K562 (cell line): Measurements from ENCODE around the gene FATE1. TPM values are rescaled to one million over a fixed set of nuclear protein-coding genes. Genes with fewer than 3 reads are reported as not detected.
A peak's percentile ranks its signal among the peaks of the same experiment; 100 is the strongest.

ENCODE experiments used
- ATAC-seq: fragments of 200-7000 bp; cut with Tn5 transposase; 3 replicates; pipeline ENCODE4 v1.9.1; 2020; ENCODE audit warnings: moderate library complexity
- Bru-seq: library from RNA; stranded (reverse); fragments of 400-500 nt; gene quantifications from one replicate; lab custom pipeline; 2021; lab: Mats Ljungman, UMichigan
- BruChase-seq, 2 experiments: library from RNA; stranded (reverse); fragments of 400-500 nt; gene quantifications; one replicate each; lab custom pipeline; 2021; lab: Mats Ljungman, UMichigan
- BruUV-seq: library from RNA; stranded (reverse); fragments of 400-500 nt; replicated peaks from 2 replicates; lab custom pipeline; 2021; lab: Mats Ljungman, UMichigan
- CTCF ChIA-PET: fragments of 300-600 bp; formaldehyde crosslinking; extraction: SDS; loops from one replicate; lab custom pipeline; 2021; ENCODE audit warnings: low intra/inter-chr PET ratio; lab: Yijun Ruan, JAX
- POLR2A ChIA-PET: fragments of 300-600, 350-650 bp; sonication (Branson Sonifier 250); formaldehyde crosslinking; extraction: SDS; loops from one replicate; lab custom pipeline; 2021; ENCODE audit warnings: antibody characterized with exemption, inconsistent platforms; lab: Yijun Ruan, JAX
- DNase-seq, 4 experiments: peaks; one replicate each; pipeline versions ENCODE4 v3.0.0 to v3.0.0-alpha.2; 2011 to 2018; ENCODE audit warnings: low spot score in 3 of 4, mixed read lengths in 3 of 4; ENCODE audit errors: extremely low read depth in 1 of 4
- FAIRE-seq: peaks from 2 replicates; lab custom pipeline; 2011; peaks lifted over from hg19 to GRCh38; lab: Jason Lieb, UNC
- H2AFZ ChIP-seq: 2 replicates; pipeline ENCODE4 v1.6.0; 2011; ENCODE audit warnings: low read depth, low read length, control low read depth, inconsistent platforms
- H3K27ac ChIP-seq: fragments of 200-600 bp; 3 replicates; pipeline ENCODE4 v1.8.0; 2011; ENCODE audit warnings: low read depth, mild to moderate bottlenecking, control low read depth, inconsistent platforms, low read length, moderate library complexity, mixed read lengths; ENCODE audit errors: extremely low read depth
- H3K27me3 ChIP-seq, 2 experiments: fragments of 300-600 bp in 1 of 2; 2 replicates in 1 of 2; 3 replicates in 1 of 2; pipeline versions ENCODE4 v1.6.0 to v1.8.0; 2011; ENCODE audit warnings: inconsistent platforms in 2 of 2, low read length in 2 of 2, mild to moderate bottlenecking in 1 of 2, mixed read lengths in 1 of 2, moderate library complexity in 1 of 2; ENCODE audit not compliant: control insufficient read depth in 2 of 2, insufficient read depth in 2 of 2
- H3K36me3 ChIP-seq: fragments of 300-600 bp; 3 replicates; pipeline ENCODE4 v1.8.0; 2011; ENCODE audit warnings: mild to moderate bottlenecking, low read length, inconsistent platforms; ENCODE audit not compliant: control insufficient read depth, insufficient read depth
- H3K4me1 ChIP-seq, 2 experiments: fragments of 200-600 bp in 1 of 2; replicated peaks in 1 of 2; 2 replicates in 1 of 2; 3 replicates in 1 of 2; pipeline versions ENCODE4 v1.5.1 to v1.8.0; 2011; ENCODE audit warnings: inconsistent platforms in 2 of 2, low read length in 2 of 2, mild to moderate bottlenecking in 1 of 2, mixed read lengths in 1 of 2, moderate library complexity in 1 of 2; ENCODE audit not compliant: control insufficient read depth in 2 of 2, insufficient read depth in 2 of 2
- H3K4me2 ChIP-seq: 2 replicates; pipeline ENCODE4 v1.6.1; 2011; ENCODE audit warnings: low read length, control low read depth, inconsistent platforms, mixed read lengths; ENCODE audit not compliant: insufficient read depth
- H3K4me3 ChIP-seq: fragments of 200-600 bp; sonication (generic), shearing (Covaris generic); 2 replicates; pipeline ENCODE4 v1.5.1; 2016; ENCODE audit warnings: control low read depth, inconsistent platforms
- H3K79me2 ChIP-seq: fragments of 200-600 bp; 3 replicates; pipeline ENCODE4 v1.8.0; 2011; ENCODE audit warnings: low read length, inconsistent platforms; ENCODE audit not compliant: control insufficient read depth, insufficient read depth
- H3K9ac ChIP-seq, 2 experiments: 2 replicates each; pipeline versions ENCODE4 v1.6.0 to v1.6.1; 2011; ENCODE audit warnings: low read depth in 2 of 2, low read length in 2 of 2, control low read depth in 1 of 2, inconsistent platforms in 1 of 2, mild to moderate bottlenecking in 1 of 2, mixed read lengths in 1 of 2; ENCODE audit not compliant: insufficient read depth in 1 of 2
- H3K9me1 ChIP-seq: one replicate; pipeline ENCODE4 v1.6.0; 2011; ENCODE audit warnings: inconsistent platforms, mild to moderate bottlenecking, low read length, moderate library complexity; ENCODE audit not compliant: control insufficient read depth, insufficient read depth
- H3K9me3 ChIP-seq: replicated peaks from 2 replicates; pipeline ENCODE4 v1.5.1; 2011; ENCODE audit warnings: low read depth, low read length, inconsistent platforms; ENCODE audit not compliant: control insufficient read depth, insufficient read depth
- H4K20me1 ChIP-seq: replicated peaks from 2 replicates; pipeline ENCODE4 v1.6.1; 2011; ENCODE audit warnings: low read length, inconsistent platforms, mixed read lengths; ENCODE audit not compliant: control insufficient read depth, insufficient read depth
- CBX1 ChIP-seq: sonication (generic); IDR thresholded peaks from 2 replicates; pipeline ENCODE4 v1.6.1; 2016; ENCODE audit warnings: antibody characterized with exemption, low read depth, mild to moderate bottlenecking
- CBX3 ChIP-seq, 2 experiments: IDR thresholded peaks; 1 replicate in 1 of 2; 2 replicates in 1 of 2; pipeline ENCODE4 v1.6.1; 2012; ENCODE audit warnings: inconsistent platforms in 2 of 2, low read length in 2 of 2, borderline replicate concordance in 1 of 2, control low read depth in 1 of 2
- CREBBP ChIP-seq: IDR thresholded peaks from one replicate; pipeline ENCODE4 v1.6.1; 2012; ENCODE audit warnings: low read depth, mild to moderate bottlenecking, control low read depth, inconsistent platforms, low read length
- FOXM1 ChIP-seq, 2 experiments: fragments of 450-650 bp in 1 of 2; sonication (generic) in 1 of 2; formaldehyde crosslinking in 1 of 2; IDR thresholded peaks; 2 replicates each; pipeline versions ENCODE4 v1.6.1 to v1.9.0; 2017 to 2022; ENCODE audit warnings: low read depth in 2 of 2, mild to moderate bottlenecking in 2 of 2, missing genetic modification reagents in 1 of 2, moderate library complexity in 1 of 2
- HCFC1 ChIP-seq: IDR thresholded peaks from 2 replicates; pipeline ENCODE4 v1.6.1; 2012; ENCODE audit warnings: low read depth, low read length, improper control_type of control experiment
- NR2C2 ChIP-seq, 2 experiments: fragments of 200-800 bp in 1 of 2; sonication (Bioruptor generic) in 1 of 2; sonication (generic) in 1 of 2; formaldehyde crosslinking in 1 of 2; IDR thresholded peaks; 2 replicates each; pipeline versions ENCODE4 v1.6.1 to v1.8.0; 2016 to 2022; ENCODE audit warnings: mild to moderate bottlenecking in 1 of 2, missing compliant biosample characterization in 1 of 2, missing genetic modification characterization in 1 of 2, missing genetic modification reagents in 1 of 2
- PCBP1 ChIP-seq: fragments of 200-400 bp; formaldehyde crosslinking; IDR thresholded peaks from 2 replicates; pipeline ENCODE4 v1.6.1; 2018; ENCODE audit warnings: mild to moderate bottlenecking, low read depth, low read length; ENCODE audit not compliant: poor library complexity, severe bottlenecking
- TCF7 ChIP-seq: sonication (generic); IDR thresholded peaks from 2 replicates; pipeline ENCODE4 v1.6.1; 2016; ENCODE audit warnings: antibody characterized with exemption, borderline replicate concordance
- ZBTB7A ChIP-seq: IDR thresholded peaks from 2 replicates; pipeline ENCODE4 v1.6.1; 2011; ENCODE audit warnings: low read depth, mild to moderate bottlenecking, low read length, moderate library complexity, borderline replicate concordance; ENCODE audit not compliant: control insufficient read depth
- WGBS: fragments of 100-300 bp; shearing (Covaris generic); methylation state at CpG from one replicate; pipeline ENCODE4 v1.1.6; 2016; ENCODE audit warnings: low coverage, mixed read lengths; ENCODE audit not compliant: insufficient coverage; ENCODE audit errors: missing lambda C conversion rate; 5-methylcytosine and 5-hydroxymethylcytosine counted together
- in situ Hi-C: fragments of 300-500 bp; cut with MboI; formaldehyde crosslinking; loops from 4 replicates; pipeline ENCODE4 v1.15.0; 2018; ENCODE audit warnings: inconsistent platforms, mixed read lengths
- intact Hi-C: fragments of 100-400 bp; cut with micrococcal nuclease; formaldehyde crosslinking; loops from 2 replicates; pipeline ENCODE4 v1.14.2; 2022
- long read RNA-seq, 3 experiments: library from polyadenylated mRNA in 2 of 3; library from RNA in 1 of 3; unstranded in 2 of 3; stranded (forward) in 1 of 3; transcript quantifications; one replicate each; pipeline ENCODE4 v2.0.0, GENCODE V29; 2019 to 2022
- polyA minus RNA-seq, 3 experiments: library from RNA; depleted of rRNA, polyadenylated mRNA; stranded (reverse); fragments of >200 nt; gene quantifications; 2 replicates each; pipeline ENCODE4 v1.2.3, GENCODE V29; 2011
- polyA plus RNA-seq, 8 experiments: library from polyadenylated mRNA; depleted of rRNA in 4 of 8; stranded (reverse) in 5 of 8; unstranded in 3 of 8; fragments of >200 nt; fragmentation: Nextera tagmentation in 2 of 8; fragmentation: Illumina TruSeq in 1 of 8; extraction: Ambion mirVana in 2 of 8; extraction: Trizol in 1 of 8; gene quantifications; 2 replicates each; pipeline versions ENCODE4 v1.2.1 to v1.2.3, GENCODE V29; 2011 to 2014; ENCODE audit warnings: inconsistent platforms in 1 of 8, missing spikeins in 1 of 8
- total RNA-seq, 7 experiments: library from RNA; depleted of rRNA in 6 of 7; stranded (reverse); fragments of >200 nt in 6 of 7; fragmentation: Illumina TruSeq in 2 of 7; extraction: Trizol in 2 of 7; gene quantifications; 2 replicates each; pipeline versions ENCODE4 v1.2.1 to v1.2.3, GENCODE V29; 2011 to 2021; ENCODE audit warnings: low replicate concordance in 1 of 7
- TF ChIP-seq, protein P1 (sequence below): sonication (generic); formaldehyde crosslinking; IDR thresholded peaks from 2 replicates; pipeline ENCODE4 v1.8.1; 2023; ENCODE audit warnings: missing genetic modification reagents, mild to moderate bottlenecking, borderline replicate concordance
- TF ChIP-seq, protein P2 (sequence below): fragments of 250-450 bp; sonication (Bioruptor Pico); IDR thresholded peaks from 2 replicates; pipeline ENCODE4 v1.5.0; 2020; ENCODE audit warnings: mild to moderate bottlenecking

FATE1 gene, protein sequence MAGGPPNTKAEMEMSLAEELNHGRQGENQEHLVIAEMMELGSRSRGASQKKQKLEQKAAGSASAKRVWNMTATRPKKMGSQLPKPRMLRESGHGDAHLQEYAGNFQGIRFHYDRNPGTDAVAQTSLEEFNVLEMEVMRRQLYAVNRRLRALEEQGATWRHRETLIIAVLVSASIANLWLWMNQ
- not detected in 2 replicates for total RNA-seq (2011; cell fraction: chromatin; rRNA removed; ENCODE audit: low replicate concordance)
- total RNA-seq (2011; cell fraction: nucleolus; rRNA removed) = not detected in 2 replicates
- total RNA-seq (2011; cell fraction: nucleoplasm; rRNA removed) = not detected in 2 replicates
- not detected in 2 replicates for total RNA-seq (2014; rRNA removed)
- total RNA-seq (2014; rRNA removed; fragmentation: Illumina TruSeq; extraction: Trizol) = not detected in 2 replicates
- total RNA-seq (2015; rRNA removed; fragmentation: Illumina TruSeq; extraction: Trizol) = not detected in 2 replicates
- total RNA-seq (2021) = not detected in 2 replicates
- polyA plus RNA-seq (2011; rRNA removed) = not detected in 2 replicates
- not detected in 2 replicates for polyA plus RNA-seq (2011; cell fraction: cytosol; rRNA removed)
- not detected in 2 replicates for polyA plus RNA-seq (2011; cell fraction: nucleus; rRNA removed)
- not detected in 2 replicates for polyA plus RNA-seq (2012)
- polyA plus RNA-seq (2014; fragmentation: Illumina TruSeq; extraction: Trizol) = not detected in 2 replicates
- polyA plus RNA-seq (2014; fragmentation: Nextera tagmentation; extraction: Ambion mirVana) = not detected
- not detected in 2 replicates for polyA plus RNA-seq (2014; rRNA removed)
- not detected in 2 replicates for polyA minus RNA-seq (2011; rRNA and poly(A)+ RNA removed)
- polyA minus RNA-seq (2011; cell fraction: cytosol; rRNA and poly(A)+ RNA removed) = not detected in 2 replicates
- polyA minus RNA-seq (2011; cell fraction: nucleus; rRNA and poly(A)+ RNA removed) = not detected in 2 replicates
- Bru-seq, nascent RNA = not detected
- percentile 11 among the genes with signal in this experiment for BruChase-seq, experiment 1, labeled RNA remaining after a 2-hour chase
- not detected for BruChase-seq, experiment 2, labeled RNA remaining after a 6-hour chase
- long read RNA-seq, experiment 1 = 0 reads
- long read RNA-seq, experiment 2 = 0 reads
- long read RNA-seq, experiment 3 = 0 reads

DNA sequence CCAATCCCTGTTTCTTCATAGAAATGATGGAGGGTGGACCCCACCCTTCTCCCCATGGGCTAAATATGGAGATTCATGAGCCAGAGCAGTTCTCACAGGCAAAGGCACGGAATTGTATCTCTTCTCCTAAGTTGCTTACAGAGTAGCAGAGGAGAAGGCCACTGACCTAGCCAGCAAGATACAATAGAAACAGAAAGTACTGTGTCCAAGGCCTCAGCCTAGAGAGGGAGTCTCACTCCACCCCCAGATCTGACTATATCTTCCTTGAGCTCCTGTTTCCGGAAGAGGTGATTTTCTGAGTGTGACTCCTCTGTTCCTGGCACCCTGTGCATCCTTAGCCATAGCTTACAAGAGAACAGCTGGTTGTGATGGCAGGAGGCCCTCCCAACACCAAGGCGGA is at the start of gene FATE1:
Gene FATE1 (plus strand): TSS at position 284 of the 400 bp plus-strand sequence. CDS start 85 bp downstream, at position 369.
- DNase-seq = no peak
- ATAC-seq = no peak
- no peaks in the 10 kb centered on the region; a peak in 1 of 5 replicates for H3K4me1 ChIP-seq
- intact Hi-C loops (no loop called here), in situ Hi-C loops (no loop called here)
- no peak within 1 kb of the TSS for H3K9ac ChIP-seq
- no peak for FAIRE-seq
- WGBS = 3% methylated on average over 3 of the region's 3 CpGs
- no peaks in the 10 kb centered on the region for H4K20me1 ChIP-seq
- BruUV-seq = no TSS peak
- H3K4me2 ChIP-seq = no peak within 1 kb of the TSS
- H3K9me1 ChIP-seq = no peaks in the 10 kb centered on the region
- H3K4me3 ChIP-seq = no peak within 1 kb of the TSS
- no peaks in the 10 kb centered on the region for H3K36me3 ChIP-seq
- POLR2A ChIA-PET = interaction anchor here (0.7 kb wide), 1 partner anchor 538 kb away, joined by 4 read pairs; no protein-coding TSS in a partner anchor
- H3K79me2 ChIP-seq = no peaks in the 10 kb centered on the region
- CTCF ChIA-PET = no interaction called here
- H2AFZ ChIP-seq = no peak within 1 kb of the TSS
- peaks cover 0 to 3% of the 10 kb centered on the region in 2 experiments; a peak in 2 of 5 replicates for H3K27me3 ChIP-seq
- no peaks in the 10 kb centered on the region for H3K9me3 ChIP-seq
- no peak within 1 kb of the TSS for H3K27ac ChIP-seq
- TF ChIP-seq TCF7 = no peak
- TF ChIP-seq, protein P1, sequence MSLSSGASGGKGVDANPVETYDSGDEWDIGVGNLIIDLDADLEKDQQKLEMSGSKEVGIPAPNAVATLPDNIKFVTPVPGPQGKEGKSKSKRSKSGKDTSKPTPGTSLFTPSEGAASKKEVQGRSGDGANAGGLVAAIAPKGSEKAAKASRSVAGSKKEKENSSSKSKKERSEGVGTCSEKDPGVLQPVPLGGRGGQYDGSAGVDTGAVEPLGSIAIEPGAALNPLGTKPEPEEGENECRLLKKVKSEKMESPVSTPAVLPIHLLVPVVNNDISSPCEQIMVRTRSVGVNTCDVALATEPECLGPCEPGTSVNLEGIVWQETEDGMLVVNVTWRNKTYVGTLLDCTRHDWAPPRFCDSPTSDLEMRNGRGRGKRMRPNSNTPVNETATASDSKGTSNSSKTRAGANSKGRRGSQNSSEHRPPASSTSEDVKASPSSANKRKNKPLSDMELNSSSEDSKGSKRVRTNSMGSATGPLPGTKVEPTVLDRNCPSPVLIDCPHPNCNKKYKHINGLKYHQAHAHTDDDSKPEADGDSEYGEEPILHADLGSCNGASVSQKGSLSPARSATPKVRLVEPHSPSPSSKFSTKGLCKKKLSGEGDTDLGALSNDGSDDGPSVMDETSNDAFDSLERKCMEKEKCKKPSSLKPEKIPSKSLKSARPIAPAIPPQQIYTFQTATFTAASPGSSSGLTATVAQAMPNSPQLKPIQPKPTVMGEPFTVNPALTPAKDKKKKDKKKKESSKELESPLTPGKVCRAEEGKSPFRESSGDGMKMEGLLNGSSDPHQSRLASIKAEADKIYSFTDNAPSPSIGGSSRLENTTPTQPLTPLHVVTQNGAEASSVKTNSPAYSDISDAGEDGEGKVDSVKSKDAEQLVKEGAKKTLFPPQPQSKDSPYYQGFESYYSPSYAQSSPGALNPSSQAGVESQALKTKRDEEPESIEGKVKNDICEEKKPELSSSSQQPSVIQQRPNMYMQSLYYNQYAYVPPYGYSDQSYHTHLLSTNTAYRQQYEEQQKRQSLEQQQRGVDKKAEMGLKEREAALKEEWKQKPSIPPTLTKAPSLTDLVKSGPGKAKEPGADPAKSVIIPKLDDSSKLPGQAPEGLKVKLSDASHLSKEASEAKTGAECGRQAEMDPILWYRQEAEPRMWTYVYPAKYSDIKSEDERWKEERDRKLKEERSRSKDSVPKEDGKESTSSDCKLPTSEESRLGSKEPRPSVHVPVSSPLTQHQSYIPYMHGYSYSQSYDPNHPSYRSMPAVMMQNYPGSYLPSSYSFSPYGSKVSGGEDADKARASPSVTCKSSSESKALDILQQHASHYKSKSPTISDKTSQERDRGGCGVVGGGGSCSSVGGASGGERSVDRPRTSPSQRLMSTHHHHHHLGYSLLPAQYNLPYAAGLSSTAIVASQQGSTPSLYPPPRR (CRISPR knock-in tag) = no peak
- no peak for TF ChIP-seq HCFC1
- TF ChIP-seq CBX3 (IDR thresholded peaks at IDR 0.05; ENCODE audit: borderline replicate concordance in 1 of 2, low read length in 2 of 2) = no peak
- no peak for TF ChIP-seq CBX1
- TF ChIP-seq FOXM1 (IDR thresholded peaks at IDR 0.05; ENCODE audit: low read depth) = no peak
- TF ChIP-seq FOXM1 (CRISPR knock-in tag; IDR thresholded peaks at IDR 0.05; ENCODE audit: low read depth) = no peak
- no peak for TF ChIP-seq CREBBP
- TF ChIP-seq, protein P2, sequence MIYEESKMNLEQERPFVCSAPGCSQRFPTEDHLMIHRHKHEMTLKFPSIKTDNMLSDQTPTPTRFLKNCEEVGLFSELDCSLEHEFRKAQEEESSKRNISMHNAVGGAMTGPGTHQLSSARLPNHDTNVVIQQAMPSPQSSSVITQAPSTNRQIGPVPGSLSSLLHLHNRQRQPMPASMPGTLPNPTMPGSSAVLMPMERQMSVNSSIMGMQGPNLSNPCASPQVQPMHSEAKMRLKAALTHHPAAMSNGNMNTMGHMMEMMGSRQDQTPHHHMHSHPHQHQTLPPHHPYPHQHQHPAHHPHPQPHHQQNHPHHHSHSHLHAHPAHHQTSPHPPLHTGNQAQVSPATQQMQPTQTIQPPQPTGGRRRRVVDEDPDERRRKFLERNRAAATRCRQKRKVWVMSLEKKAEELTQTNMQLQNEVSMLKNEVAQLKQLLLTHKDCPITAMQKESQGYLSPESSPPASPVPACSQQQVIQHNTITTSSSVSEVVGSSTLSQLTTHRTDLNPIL = no peak
- TF ChIP-seq NR2C2 (CRISPR knock-in tag; IDR thresholded peaks at IDR 0.05) = no peak
- TF ChIP-seq NR2C2 (tag; IDR thresholded peaks at IDR 0.05) = no peak
- no peak for TF ChIP-seq PCBP1
- no peak for TF ChIP-seq ZBTB7A
